ENCODE measurements around the gene COIL. TPM values are rescaled to one million over a fixed set of nuclear protein-coding genes. Genes with fewer than 3 reads are reported as not detected.
"Not testable (repeated sequence)": the region's sequence is repeated elsewhere in the genome, so short reads cannot be mapped to it uniquely, and the experiment has no call there.

The COIL gene
- total RNA-seq, 1 donor from 2014 or later, result 5.9 TPM

DNA sequence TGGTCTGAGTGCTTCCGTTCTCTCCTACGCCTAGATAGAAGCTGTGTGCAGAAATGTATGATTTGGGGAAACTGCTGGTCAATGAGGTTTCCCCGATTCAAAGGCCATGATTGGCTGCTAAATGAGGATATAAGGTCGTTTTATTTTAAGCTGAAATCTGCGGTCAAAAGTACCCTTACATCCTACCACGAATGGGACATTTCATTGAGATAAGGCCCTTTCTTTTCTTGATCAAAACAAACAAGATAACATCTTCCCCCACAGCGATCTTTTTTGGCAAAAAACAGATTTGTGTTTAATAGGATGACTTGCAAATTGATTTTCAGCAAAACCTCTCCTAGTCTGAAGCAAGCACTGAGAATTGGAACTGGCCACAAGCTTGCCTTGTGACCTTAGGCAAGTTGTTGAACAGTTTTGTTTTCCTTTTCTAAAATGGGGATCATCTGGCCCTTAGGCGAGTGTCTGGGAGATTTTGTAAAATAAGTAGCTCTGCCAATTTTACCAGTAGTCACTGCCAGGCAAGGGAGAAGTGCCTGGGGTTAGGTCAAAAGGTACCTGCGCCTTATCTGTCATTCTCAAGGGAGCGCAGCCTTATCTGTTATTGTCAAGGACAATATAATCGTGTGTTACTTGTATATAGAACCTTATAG, 17.7 kb upstream of the COIL start:
- ATAC-seq, result peak; percentile 27

DNA sequence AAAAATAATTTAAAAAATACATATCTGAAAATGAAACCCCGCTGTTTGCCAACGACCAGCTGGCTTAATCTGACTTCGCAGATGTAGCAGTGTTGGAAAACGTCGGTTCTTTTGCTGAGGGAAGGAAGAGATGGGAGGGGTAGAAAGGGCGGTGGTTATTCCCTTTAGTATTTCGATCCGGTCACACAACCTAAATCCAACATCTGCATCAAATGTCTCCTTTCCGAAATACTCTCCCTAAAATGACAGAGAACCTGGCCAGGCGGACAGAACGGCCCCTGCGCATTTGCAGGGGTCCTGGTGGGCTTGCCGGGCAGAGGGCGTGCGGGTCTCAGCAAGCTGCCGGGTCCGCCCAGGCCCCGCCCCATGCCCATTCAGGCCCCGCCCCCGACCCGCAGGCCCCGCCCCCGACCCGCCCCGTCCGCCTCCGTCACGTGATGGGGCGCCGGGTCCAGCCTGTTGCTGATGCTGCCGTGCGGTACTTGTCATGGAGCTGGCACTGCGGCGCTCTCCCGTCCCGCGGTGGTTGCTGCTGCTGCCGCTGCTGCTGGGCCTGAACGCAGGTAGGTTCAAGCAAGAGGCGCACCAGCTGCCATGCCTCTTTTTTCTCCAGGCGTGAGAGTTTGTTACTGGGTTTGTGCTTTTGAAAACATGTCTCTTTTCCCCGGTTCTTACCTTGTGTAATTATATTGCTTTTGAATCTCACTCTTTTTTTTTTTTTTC, 17.0 kb upstream of the COIL start, which contains the start of gene SCPEP1:
Gene SCPEP1, plus strand, starts transcription at position 459 of the 723 bp plus-strand sequence. Its CDS starts 29 bp downstream, at position 488.
- DNase-seq (ENCODE audit: low spot score) (peak; percentile 84), ATAC-seq (peak; percentile 99)

More for the DNA sequence above, 17.7 kb upstream of the COIL start:
- DNase-seq (ENCODE audit: low spot score), result no peak

- DNase-seq (ENCODE audit: low spot score) (no peak), ATAC-seq (no peak)
Observed at GRCh38 chr17:56976941-56977608, 16.2 kb upstream of the COIL start.

GRCh38 chr17:56975656-56976055, 14.8 kb upstream of the COIL start:
- DNase-seq (ENCODE audit: low spot score) (no peak), ATAC-seq (no peak)

GRCh38 chr17:56974055-56974454, 13.2 kb upstream of the COIL start:
- ATAC-seq (no peak), DNase-seq (ENCODE audit: low spot score) (no peak)

DNA sequence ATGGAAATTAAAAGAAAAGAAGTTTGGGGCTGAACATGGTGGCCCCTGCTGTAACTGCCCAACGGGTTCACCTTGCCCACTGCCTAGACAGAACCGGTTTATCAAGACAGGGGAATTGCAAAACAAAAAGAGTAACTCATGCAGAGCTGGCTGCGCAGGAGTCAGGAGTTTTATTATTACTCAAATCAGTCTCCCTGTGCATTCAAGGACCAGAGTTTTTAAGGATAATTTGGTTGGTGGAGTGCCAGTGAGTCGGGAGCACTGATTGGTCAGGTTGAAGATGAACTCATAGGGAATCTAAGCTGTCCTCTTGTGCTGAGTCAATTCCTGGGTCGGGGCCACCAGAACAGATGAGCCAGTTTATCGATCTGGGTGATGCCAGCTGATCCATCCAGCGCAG, 12.7 kb upstream of the COIL start:
- ATAC-seq (no peak), DNase-seq (ENCODE audit: low spot score) (no peak)

DNA sequence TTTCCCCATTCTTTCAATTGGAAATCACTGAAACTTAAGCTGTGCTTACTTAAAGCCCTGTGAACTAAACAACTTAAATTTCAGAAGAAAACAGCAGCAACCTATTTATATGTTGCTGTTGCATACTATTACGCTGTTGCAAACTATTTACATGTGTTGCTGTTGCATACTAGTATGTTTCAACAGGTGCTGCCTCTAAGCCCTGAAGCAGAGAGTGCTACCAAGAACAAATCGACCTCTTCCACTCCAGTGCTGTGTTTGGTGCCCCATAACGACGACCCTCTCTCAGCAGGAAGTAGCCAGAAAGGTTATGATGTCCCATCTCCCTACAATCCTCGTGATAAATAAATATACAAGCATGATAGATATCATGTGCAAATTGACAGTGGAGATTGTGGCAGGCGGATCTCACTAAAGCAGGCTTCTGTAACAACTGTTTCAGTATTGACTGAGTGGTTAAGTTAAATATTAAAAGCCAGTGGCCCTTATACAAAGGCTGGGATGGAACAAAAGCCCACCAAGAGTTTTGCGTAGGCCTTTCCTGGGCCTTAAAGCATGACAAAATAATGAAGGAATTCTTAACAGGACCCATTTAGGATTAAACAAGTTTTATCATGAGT, 11.4 kb upstream of the COIL start:
- DNase-seq (ENCODE audit: low spot score) (no peak), ATAC-seq (peak; percentile 60)

- DNase-seq (ENCODE audit: low spot score) (no peak), ATAC-seq (no peak)
Observed at GRCh38 chr17:56970974-56971373, 10.1 kb upstream of the COIL start.

- ATAC-seq (no peak), DNase-seq (ENCODE audit: low spot score) (no peak)
Observed at GRCh38 chr17:56966338-56966737, 5.5 kb upstream of the COIL start.

GRCh38 chr17:56965681-56966080, 4.8 kb upstream of the COIL start:
- ATAC-seq; DNase-seq (ENCODE audit: low spot score): not testable (repeated sequence)

DNA sequence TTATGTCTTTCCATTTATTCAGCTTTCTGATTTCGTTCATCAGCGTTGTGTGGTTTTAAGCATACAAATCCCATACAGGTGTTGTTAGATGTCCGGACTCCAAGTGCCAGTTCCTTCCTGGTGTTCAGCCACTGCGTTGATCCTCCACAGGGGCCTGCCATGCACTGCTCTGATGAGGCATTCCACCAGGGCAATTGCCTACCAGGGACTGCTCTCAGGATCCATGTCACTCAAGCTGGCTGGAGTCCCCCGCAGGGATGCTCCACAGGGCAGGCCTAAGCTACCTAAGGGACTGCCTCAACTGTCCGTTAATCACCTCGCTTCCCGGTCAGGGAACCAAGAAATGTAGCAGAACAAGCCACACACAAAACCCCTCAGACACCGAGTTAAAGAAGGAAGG, 4.4 kb upstream of the COIL start:
- not testable (repeated sequence) for ATAC-seq; DNase-seq (ENCODE audit: low spot score)

- ATAC-seq (no peak), DNase-seq (ENCODE audit: low spot score) (no peak)
Observed at GRCh38 chr17:56956992-56957391, 3.9 kb downstream of the COIL start.

DNA sequence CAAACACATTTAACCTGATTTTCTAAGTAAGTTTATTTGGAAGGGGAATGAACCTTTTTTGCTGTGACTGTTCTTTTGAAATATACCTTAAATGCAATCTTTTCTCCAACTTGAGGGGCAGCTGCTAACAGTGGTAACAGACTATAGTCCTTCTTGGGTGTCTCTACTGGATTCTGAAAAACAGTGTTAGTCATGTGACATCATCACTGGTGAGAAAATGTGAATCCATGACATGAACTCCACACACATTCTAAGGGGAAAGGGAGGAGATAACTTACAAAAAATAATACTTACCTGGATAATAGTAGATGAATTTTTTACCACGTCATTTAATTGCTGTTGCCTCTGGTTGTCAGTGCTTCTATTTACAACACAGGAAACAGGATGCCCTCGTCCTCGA, 11.3 kb downstream of the COIL start:
- DNase-seq (ENCODE audit: low spot score), result no peak
- no peak for ATAC-seq

DNA sequence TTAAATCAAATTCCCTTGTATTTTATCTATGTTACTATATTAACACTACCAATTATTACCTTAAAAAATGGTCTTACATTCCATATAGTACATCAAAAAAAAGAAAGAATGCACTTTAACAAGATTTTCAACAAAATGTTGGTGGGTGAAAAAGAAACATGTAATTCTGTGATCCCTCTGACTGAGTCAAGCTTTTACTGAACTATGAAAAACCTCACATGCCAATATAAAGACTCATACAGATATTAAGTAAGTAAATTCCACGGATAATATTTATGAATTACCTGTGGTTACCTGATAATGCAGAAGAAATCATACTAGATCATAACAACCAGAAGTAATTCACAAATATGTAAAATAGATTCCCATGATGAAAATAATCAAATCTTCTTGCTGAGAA, 12.4 kb downstream of the COIL start:
- ATAC-seq (no peak), DNase-seq (ENCODE audit: low spot score) (no peak)

GRCh38 chr17:56947741-56948140, 13.1 kb downstream of the COIL start:
- DNase-seq (ENCODE audit: low spot score), result no peak
- no peak for ATAC-seq

GRCh38 chr17:56945938-56946505, 14.8 kb downstream of the COIL start:
- DNase-seq (ENCODE audit: low spot score) (no peak), ATAC-seq (no peak)

- ATAC-seq (no peak), DNase-seq (ENCODE audit: low spot score) (no peak)
Observed at GRCh38 chr17:56943505-56944125, 17.2 kb downstream of the COIL start.

DNA sequence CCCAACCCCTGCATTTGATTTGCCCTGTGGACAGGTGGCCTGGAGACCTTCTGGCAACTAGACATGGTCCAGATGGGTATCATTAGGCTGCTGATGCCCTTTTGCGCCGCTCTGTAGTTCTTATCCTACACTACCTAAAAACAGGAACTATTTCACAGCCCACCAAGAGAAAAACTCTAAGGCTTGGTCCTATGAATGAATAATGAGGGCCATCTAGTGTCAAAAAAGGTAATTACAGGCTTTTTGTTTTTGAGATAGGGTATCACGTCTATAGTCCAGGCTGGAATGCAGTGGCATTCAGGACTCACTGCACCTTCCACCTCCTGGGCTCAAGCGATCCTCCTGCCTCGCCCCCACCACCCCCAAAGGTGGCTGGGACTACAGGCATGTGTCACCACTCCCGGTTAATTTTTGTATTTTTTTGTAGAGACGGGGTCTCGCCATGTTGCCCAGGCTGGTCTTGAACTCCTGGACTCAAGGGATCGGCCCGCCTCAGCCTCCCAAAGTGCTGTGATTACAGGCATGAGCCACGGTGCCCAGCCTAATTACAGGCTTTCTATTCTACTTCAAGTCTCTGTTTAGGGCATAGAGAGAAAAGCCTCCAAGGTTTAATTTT, 20.9 kb downstream of the COIL start:
- ATAC-seq, result peak; percentile 87
- DNase-seq (ENCODE audit: low spot score), result no peak

- ATAC-seq; DNase-seq (ENCODE audit: low spot score): not testable (repeated sequence)
Observed at GRCh38 chr17:56938206-56938605, 22.6 kb downstream of the COIL start.

GRCh38 chr17:56937687-56938086, 23.2 kb downstream of the COIL start:
- DNase-seq (ENCODE audit: low spot score) (no peak), ATAC-seq (peak; percentile 42)

Measured in left lobe of liver (tissue), 2 donors.